HG03354 (cell line): ENCODE data around the gene CCDC97.
"Not testable (repeated sequence)": the region's sequence is repeated elsewhere in the genome, so short reads cannot be mapped to it uniquely, and the experiment has no call there.

ENCODE experiments used
- ATAC-seq: cut with Tn5 transposase; IDR thresholded peaks from one replicate; pipeline ENCODE4 v1.9.1; 2021; ENCODE audit warnings: mild to moderate bottlenecking; ENCODE audit not compliant: unreplicated experiment, poor library complexity, severe bottlenecking

The CCDC97 gene

GRCh38 chr19:41356984-41357739 is 47.2 kb downstream of the CCDC97 start:
- no peak for ATAC-seq

- no peak for ATAC-seq
Observed at GRCh38 chr19:41357746-41358145, 47.8 kb downstream of the CCDC97 start.

- no peak for ATAC-seq
Observed at GRCh38 chr19:41359741-41360140, 49.8 kb downstream of the CCDC97 start.

- no peak for ATAC-seq
Observed at GRCh38 chr19:41362143-41362847, 52.3 kb downstream of the CCDC97 start.

GRCh38 chr19:41363371-41363752 is 53.4 kb downstream of the CCDC97 start:
- ATAC-seq = no peak

GRCh38 chr19:41363753-41364523 is 54.0 kb downstream of the CCDC97 start, which contains the start of gene B9D2:
TSS of gene B9D2 (minus strand) at chr19:41364149. CDS start at chr19:41363519, 630 bp downstream.
- ATAC-seq = peak; percentile 80

GRCh38 chr19:41364524-41365391 is 54.8 kb downstream of the CCDC97 start:
- no peak for ATAC-seq

- no peak for ATAC-seq
Observed at GRCh38 chr19:41366089-41366488, 56.1 kb downstream of the CCDC97 start.

GRCh38 chr19:41367848-41368301 is 57.9 kb downstream of the CCDC97 start:
- peak; percentile 48 for ATAC-seq

GRCh38 chr19:41369769-41370168 is 59.8 kb downstream of the CCDC97 start:
- ATAC-seq = no peak

- ATAC-seq = not testable (repeated sequence)
Observed at GRCh38 chr19:41371119-41371518, 61.1 kb downstream of the CCDC97 start.

GRCh38 chr19:41371541-41371940 is 61.6 kb downstream of the CCDC97 start:
- ATAC-seq = no peak

- no peak for ATAC-seq
Observed at GRCh38 chr19:41372501-41372900, 62.5 kb downstream of the CCDC97 start.

GRCh38 chr19:41373993-41374392 is 64.0 kb downstream of the CCDC97 start:
- ATAC-seq = no peak
